HepG2 (cell line): Measurements from ENCODE around the gene DAGLB. TPM values are rescaled to one million over a fixed set of nuclear protein-coding genes. Genes with fewer than 3 reads are reported as not detected.

ENCODE experiments used
- ATAC-seq: fragments of 200-7000 bp; cut with Tn5 transposase; 3 replicates; pipeline ENCODE4 v1.9.1; 2020; ENCODE audit warnings: mild to moderate bottlenecking, moderate library complexity
- BruUV-seq: library from RNA; stranded (reverse); fragments of 400-500 nt; replicated peaks from 2 replicates; lab custom pipeline; 2021; lab: Mats Ljungman, UMichigan
- CTCF ChIA-PET: fragments of 300-600 bp; formaldehyde crosslinking; extraction: SDS; loops from one replicate; lab custom pipeline; 2021; ENCODE audit warnings: low total read pairs, inconsistent platforms, low intra/inter-chr PET ratio; lab: Yijun Ruan, JAX
- POLR2A ChIA-PET: fragments of 350-600 bp; sonication (Branson Sonifier 250); formaldehyde crosslinking; loops from one replicate; lab custom pipeline; 2020; ENCODE audit warnings: antibody characterized with exemption, inconsistent platforms; lab: Yijun Ruan, JAX
- DNase-seq: peaks from one replicate; pipeline ENCODE4 v3.0.0-alpha.2; 2015; ENCODE audit warnings: low spot score
- FAIRE-seq: peaks from 3 replicates; lab custom pipeline; 2011; peaks lifted over from hg19 to GRCh38; lab: Jason Lieb, UNC
- H2AFZ ChIP-seq: one replicate; pipeline ENCODE4 v1.6.1; 2011; ENCODE audit warnings: low read length, inconsistent platforms
- H3K27ac ChIP-seq: fragments of 300-600 bp; 3 replicates; pipeline ENCODE4 v1.8.0; 2011; ENCODE audit warnings: mixed run types, mild to moderate bottlenecking, mixed read lengths, low read length, inconsistent platforms; ENCODE audit not compliant: insufficient read depth; ENCODE audit errors: extremely low read length
- H3K27me3 ChIP-seq, 2 experiments: fragments of 200-600 bp in 1 of 2; 2 replicates in 1 of 2; 3 replicates in 1 of 2; pipeline versions ENCODE4 v1.6.0 to v1.8.0; 2011; ENCODE audit warnings: low read length in 2 of 2, mild to moderate bottlenecking in 2 of 2, moderate library complexity in 2 of 2, inconsistent platforms in 1 of 2; ENCODE audit not compliant: insufficient read depth in 2 of 2, control insufficient read depth in 1 of 2
- H3K36me3 ChIP-seq, 2 experiments: fragments of 200-600 bp in 1 of 2; replicated peaks in 1 of 2; 2 replicates in 1 of 2; 3 replicates in 1 of 2; pipeline versions ENCODE4 v1.5.1 to v1.8.0; 2011; ENCODE audit warnings: low read length in 2 of 2, inconsistent platforms in 1 of 2; ENCODE audit not compliant: insufficient read depth in 2 of 2, control insufficient read depth in 1 of 2
- H3K4me1 ChIP-seq: 2 replicates; pipeline ENCODE4 v1.5.1; 2012; ENCODE audit warnings: low read length, inconsistent platforms; ENCODE audit not compliant: insufficient read depth
- H3K4me2 ChIP-seq: 2 replicates; pipeline ENCODE4 v1.6.0; 2011; ENCODE audit warnings: low read depth, low read length, inconsistent platforms
- H3K4me3 ChIP-seq, 3 experiments: fragments of 200-600 bp in 1 of 3; sonication (generic), shearing (Covaris generic) in 1 of 3; replicated peaks in 1 of 3; 2 replicates each; pipeline ENCODE4 v1.5.1; 2011 to 2016; ENCODE audit warnings: low read length in 3 of 3, inconsistent platforms in 2 of 3, low read depth in 2 of 3, mild to moderate bottlenecking in 2 of 3, control low read depth in 1 of 3, mixed read lengths in 1 of 3; ENCODE audit not compliant: insufficient read depth in 1 of 3
- H3K79me2 ChIP-seq: one replicate; pipeline ENCODE4 v1.6.1; 2011; ENCODE audit warnings: low read length, inconsistent platforms; ENCODE audit not compliant: insufficient read depth
- H3K9ac ChIP-seq: 2 replicates; pipeline ENCODE4 v1.6.0; 2011; ENCODE audit warnings: mild to moderate bottlenecking, low read depth, low read length, inconsistent platforms; ENCODE audit not compliant: insufficient read depth
- H3K9me3 ChIP-seq: 2 replicates; pipeline ENCODE4 v1.5.1; 2012; ENCODE audit warnings: mild to moderate bottlenecking, low read length
- H4K20me1 ChIP-seq: 2 replicates; pipeline ENCODE4 v1.6.0; 2011; ENCODE audit warnings: inconsistent platforms, mild to moderate bottlenecking, low read length, moderate library complexity; ENCODE audit not compliant: insufficient read depth
- POLR2AphosphoS5 ChIP-seq: IDR thresholded peaks from 2 replicates; pipeline ENCODE4 v1.6.1; 2012; ENCODE audit warnings: low read depth, low read length
- PPARG ChIP-seq: conservative IDR thresholded peaks from 2 replicates; pipeline ENCODE4 v1.6.1; 2016; ENCODE audit warnings: missing biosample characterization, missing genetic modification reagents
- SALL2 ChIP-seq: sonication (generic); formaldehyde crosslinking; IDR thresholded peaks from 2 replicates; pipeline ENCODE4 v1.8.1; 2023; ENCODE audit warnings: mild to moderate bottlenecking, missing genetic modification reagents, inconsistent platforms
- SSRP1 ChIP-seq: IDR thresholded peaks from 2 replicates; pipeline ENCODE4 v1.6.1; 2016; ENCODE audit warnings: control low read depth
- ZNF121 ChIP-seq: sonication (generic); formaldehyde crosslinking; IDR thresholded peaks from 2 replicates; pipeline ENCODE4 v1.5.0; 2020; ENCODE audit warnings: mild to moderate bottlenecking, missing genetic modification reagents
- ZNF549 ChIP-seq: sonication (generic); formaldehyde crosslinking; IDR thresholded peaks from 2 replicates; pipeline ENCODE4 v1.5.0; 2020; ENCODE audit warnings: missing genetic modification reagents
- ZNF672 ChIP-seq: sonication (generic); formaldehyde crosslinking; IDR thresholded peaks from 2 replicates; pipeline ENCODE4 v1.8.1; 2022; ENCODE audit warnings: missing genetic modification reagents
- ZSCAN21 ChIP-seq: sonication (generic); formaldehyde crosslinking; IDR thresholded peaks from 2 replicates; pipeline ENCODE4 v1.8.0; 2022; ENCODE audit warnings: mild to moderate bottlenecking, missing genetic modification reagents, moderate library complexity, borderline replicate concordance
- WGBS: methylation state at CpG from one replicate; pipeline ENCODE4 v1.1.6; 2017; ENCODE audit warnings: low lambda C conversion rate; 5-methylcytosine and 5-hydroxymethylcytosine counted together
- in situ Hi-C: cut with HindIII; loops from 2 replicates; pipeline ENCODE4 v1.10.0; 2017; ENCODE audit warnings: low pct_unique_long_range_greater_than_20kb; ENCODE audit not compliant: extremely low pct_ligation_motif_present
- intact Hi-C: fragments of 100-400 bp; cut with micrococcal nuclease; formaldehyde crosslinking; loops from one replicate; pipeline ENCODE4 v1.10.0; 2022; ENCODE audit not compliant: unreplicated experiment
- polyA plus RNA-seq, 8 experiments: library from polyadenylated mRNA; depleted of rRNA in 3 of 8; stranded (reverse) in 7 of 8; unstranded in 1 of 8; fragments of >200 nt; fragmentation: Illumina TruSeq in 4 of 8; extraction: Trizol in 4 of 8; gene quantifications; 2 replicates each; pipeline versions ENCODE4 v1.2.1 to v1.2.3, GENCODE V29; 2011 to 2016; ENCODE audit warnings: low read depth in 4 of 8, missing spikeins in 1 of 8, mixed read lengths in 1 of 8; ENCODE audit not compliant: insufficient read depth in 1 of 8
- total RNA-seq, 5 experiments: library from RNA; depleted of rRNA; stranded (reverse); fragments of >200 nt; fragmentation: Illumina TruSeq; extraction: Trizol; gene quantifications; 2 replicates each; pipeline ENCODE4 v1.2.3, GENCODE V29; 2016; ENCODE audit warnings: low read depth in 1 of 5
- TF ChIP-seq, protein P1 (sequence below): sonication (generic); formaldehyde crosslinking; IDR thresholded peaks from 2 replicates; pipeline ENCODE4 v1.5.1; 2020; ENCODE audit warnings: mild to moderate bottlenecking, missing genetic modification reagents, moderate library complexity
- TF ChIP-seq, protein P2 (sequence below): sonication (generic); formaldehyde crosslinking; IDR thresholded peaks from 2 replicates; pipeline ENCODE4 v1.5.0; 2020; ENCODE audit warnings: missing genetic modification reagents, mild to moderate bottlenecking, borderline replicate concordance
- TF ChIP-seq, protein P3 (sequence below): fragments of 450-650 bp; IDR thresholded peaks from 2 replicates; pipeline ENCODE4 v1.6.1; 2016
- TF ChIP-seq, protein P4 (sequence below): sonication (generic); formaldehyde crosslinking; IDR thresholded peaks from 2 replicates; pipeline ENCODE4 v1.8.1; 2023; ENCODE audit warnings: mild to moderate bottlenecking, inconsistent platforms, moderate library complexity, missing genetic modification reagents, borderline replicate concordance

Gene DAGLB
- total and polyA plus RNA-seq, 2 of the 13 experiments (the other 11 are each of a cell fraction or from before 2014, with no cell fraction given), result 7.9 to 9.8 TPM

DNA sequence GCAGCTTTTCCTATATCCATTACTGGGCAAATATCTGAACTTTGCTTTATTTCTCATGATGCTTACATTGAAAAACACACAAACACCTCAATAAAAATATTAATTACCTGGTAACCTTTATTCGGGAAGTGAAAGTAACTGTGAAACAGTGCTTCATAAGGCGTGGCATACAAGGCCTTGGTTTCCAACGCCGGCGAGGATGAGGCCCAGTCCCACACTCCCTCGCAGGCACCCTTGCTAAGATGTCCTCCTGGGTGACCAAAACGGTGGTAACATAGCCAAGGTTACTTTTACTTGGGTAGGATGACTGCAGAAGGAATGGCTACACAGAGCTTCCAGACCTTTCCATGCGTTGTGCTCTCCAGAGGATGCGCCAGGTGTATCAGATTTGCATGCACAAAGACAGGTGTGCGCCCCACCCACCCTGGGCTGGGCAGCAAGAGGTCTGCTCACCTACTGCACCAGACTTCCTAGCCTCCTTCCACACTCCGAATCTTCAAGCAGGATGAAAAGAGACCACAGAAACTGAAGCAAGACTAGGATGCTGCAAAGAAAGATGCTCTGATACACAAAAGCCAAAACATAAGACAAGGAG is 13.3 kb upstream of the DAGLB start (continued):
- TF ChIP-seq, protein P1, sequence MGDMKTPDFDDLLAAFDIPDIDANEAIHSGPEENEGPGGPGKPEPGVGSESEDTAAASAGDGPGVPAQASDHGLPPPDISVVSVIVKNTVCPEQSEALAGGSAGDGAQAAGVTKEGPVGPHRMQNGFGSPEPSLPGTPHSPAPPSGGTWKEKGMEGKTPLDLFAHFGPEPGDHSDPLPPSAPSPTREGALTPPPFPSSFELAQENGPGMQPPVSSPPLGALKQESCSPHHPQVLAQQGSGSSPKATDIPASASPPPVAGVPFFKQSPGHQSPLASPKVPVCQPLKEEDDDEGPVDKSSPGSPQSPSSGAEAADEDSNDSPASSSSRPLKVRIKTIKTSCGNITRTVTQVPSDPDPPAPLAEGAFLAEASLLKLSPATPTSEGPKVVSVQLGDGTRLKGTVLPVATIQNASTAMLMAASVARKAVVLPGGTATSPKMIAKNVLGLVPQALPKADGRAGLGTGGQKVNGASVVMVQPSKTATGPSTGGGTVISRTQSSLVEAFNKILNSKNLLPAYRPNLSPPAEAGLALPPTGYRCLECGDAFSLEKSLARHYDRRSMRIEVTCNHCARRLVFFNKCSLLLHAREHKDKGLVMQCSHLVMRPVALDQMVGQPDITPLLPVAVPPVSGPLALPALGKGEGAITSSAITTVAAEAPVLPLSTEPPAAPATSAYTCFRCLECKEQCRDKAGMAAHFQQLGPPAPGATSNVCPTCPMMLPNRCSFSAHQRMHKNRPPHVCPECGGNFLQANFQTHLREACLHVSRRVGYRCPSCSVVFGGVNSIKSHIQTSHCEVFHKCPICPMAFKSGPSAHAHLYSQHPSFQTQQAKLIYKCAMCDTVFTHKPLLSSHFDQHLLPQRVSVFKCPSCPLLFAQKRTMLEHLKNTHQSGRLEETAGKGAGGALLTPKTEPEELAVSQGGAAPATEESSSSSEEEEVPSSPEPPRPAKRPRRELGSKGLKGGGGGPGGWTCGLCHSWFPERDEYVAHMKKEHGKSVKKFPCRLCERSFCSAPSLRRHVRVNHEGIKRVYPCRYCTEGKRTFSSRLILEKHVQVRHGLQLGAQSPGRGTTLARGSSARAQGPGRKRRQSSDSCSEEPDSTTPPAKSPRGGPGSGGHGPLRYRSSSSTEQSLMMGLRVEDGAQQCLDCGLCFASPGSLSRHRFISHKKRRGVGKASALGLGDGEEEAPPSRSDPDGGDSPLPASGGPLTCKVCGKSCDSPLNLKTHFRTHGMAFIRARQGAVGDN, result 0 out of 2 replicates have a peak, but pooled peaks have one; percentile 9
- TF ChIP-seq, protein P2, sequence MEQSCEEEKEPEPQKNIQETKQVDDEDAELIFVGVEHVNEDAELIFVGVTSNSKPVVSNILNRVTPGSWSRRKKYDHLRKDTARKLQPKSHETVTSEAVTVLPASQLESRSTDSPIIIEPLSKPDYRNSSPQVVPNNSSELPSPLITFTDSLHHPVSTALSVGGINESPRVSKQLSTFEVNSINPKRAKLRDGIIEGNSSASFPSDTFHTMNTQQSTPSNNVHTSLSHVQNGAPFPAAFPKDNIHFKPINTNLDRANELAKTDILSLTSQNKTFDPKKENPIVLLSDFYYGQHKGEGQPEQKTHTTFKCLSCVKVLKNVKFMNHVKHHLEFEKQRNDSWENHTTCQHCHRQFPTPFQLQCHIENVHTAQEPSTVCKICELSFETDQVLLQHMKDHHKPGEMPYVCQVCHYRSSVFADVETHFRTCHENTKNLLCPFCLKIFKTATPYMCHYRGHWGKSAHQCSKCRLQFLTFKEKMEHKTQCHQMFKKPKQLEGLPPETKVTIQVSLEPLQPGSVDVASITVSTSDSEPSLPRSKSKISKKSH (CRISPR knock-in tag), result no peak
- 0 out of 2 replicates have a peak, but pooled peaks have one; percentile 17 for TF ChIP-seq ZSCAN21 (CRISPR knock-in tag)
- no peak for TF ChIP-seq ZNF672 (CRISPR knock-in tag)
- no peak for TF ChIP-seq SSRP1

DNA sequence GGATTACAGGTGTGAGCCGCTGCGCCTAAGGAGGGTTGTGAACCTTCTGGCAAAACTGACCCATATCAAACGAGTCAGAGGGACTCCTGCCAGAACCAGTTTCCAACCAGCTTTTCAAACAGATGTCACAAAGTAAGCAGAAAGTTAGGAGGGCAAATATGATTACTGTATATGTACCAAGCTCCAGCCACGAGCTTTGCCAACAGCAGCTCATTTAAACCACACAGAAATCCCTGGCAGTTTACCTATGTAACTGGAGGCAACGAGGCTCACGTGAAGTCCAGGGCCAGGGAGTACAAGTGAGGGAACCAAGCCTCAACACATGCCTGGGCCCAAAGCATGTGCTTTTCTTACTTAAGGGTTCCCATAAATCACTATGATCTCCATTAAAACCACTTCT is 12.5 kb upstream of the DAGLB start:
- no TSS peak for BruUV-seq
- Histone ChIP-seq H3K9ac (no peak overlapping the region), H3K27ac (no peak overlapping the region), H3K27me3 (no peaks in the 10 kb centered on the region), H3K79me2 (no peaks in the 10 kb centered on the region), H2AFZ (no peak overlapping the region), H3K4me2 (no peak overlapping the region), H3K4me3 (no peak overlapping the region), H3K9me3 (no peaks in the 10 kb centered on the region), H3K4me1 (no peaks in the 10 kb centered on the region), H4K20me1 (peaks cover 7% of the 10 kb centered on the region), H3K36me3 (peaks cover 9 to 25% of the 10 kb centered on the region in 2 experiments)
- POLR2A ChIA-PET, result interaction anchor here (1.0 kb wide), 1 partner anchor 12 kb away, joined by 4 read pairs; the partner anchor contains the start of gene DAGLB
- intact Hi-C loops, result no loop called here
- ATAC-seq, result no peak; the same call in 1 of the 3 replicates
- in situ Hi-C loops, result no loop called here
- CTCF ChIA-PET, result no interaction called here
- no peak for FAIRE-seq
- 85% methylated on average over 6 of the region's 6 CpGs for WGBS
- no peak for DNase-seq
- TF ChIP-seq SALL2 (CRISPR knock-in tag) (no peak), POLR2AphosphoS5 (0 out of 2 replicates have a peak, but pooled peaks have one; percentile 25), PPARG (CRISPR knock-in tag) (no peak), ZNF549 (CRISPR knock-in tag) (no peak), ZNF121 (CRISPR knock-in tag) (no peak)
- TF ChIP-seq, protein P3, sequence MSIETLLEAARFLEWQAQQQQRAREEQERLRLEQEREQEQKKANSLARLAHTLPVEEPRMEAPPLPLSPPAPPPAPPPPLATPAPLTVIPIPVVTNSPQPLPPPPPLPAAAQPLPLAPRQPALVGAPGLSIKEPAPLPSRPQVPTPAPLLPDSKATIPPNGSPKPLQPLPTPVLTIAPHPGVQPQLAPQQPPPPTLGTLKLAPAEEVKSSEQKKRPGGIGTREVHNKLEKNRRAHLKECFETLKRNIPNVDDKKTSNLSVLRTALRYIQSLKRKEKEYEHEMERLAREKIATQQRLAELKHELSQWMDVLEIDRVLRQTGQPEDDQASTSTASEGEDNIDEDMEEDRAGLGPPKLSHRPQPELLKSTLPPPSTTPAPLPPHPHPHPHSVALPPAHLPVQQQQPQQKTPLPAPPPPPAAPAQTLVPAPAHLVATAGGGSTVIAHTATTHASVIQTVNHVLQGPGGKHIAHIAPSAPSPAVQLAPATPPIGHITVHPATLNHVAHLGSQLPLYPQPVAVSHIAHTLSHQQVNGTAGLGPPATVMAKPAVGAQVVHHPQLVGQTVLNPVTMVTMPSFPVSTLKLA, result 0 out of 2 replicates have a peak, but pooled peaks have one; percentile 37
- TF ChIP-seq, protein P4, sequence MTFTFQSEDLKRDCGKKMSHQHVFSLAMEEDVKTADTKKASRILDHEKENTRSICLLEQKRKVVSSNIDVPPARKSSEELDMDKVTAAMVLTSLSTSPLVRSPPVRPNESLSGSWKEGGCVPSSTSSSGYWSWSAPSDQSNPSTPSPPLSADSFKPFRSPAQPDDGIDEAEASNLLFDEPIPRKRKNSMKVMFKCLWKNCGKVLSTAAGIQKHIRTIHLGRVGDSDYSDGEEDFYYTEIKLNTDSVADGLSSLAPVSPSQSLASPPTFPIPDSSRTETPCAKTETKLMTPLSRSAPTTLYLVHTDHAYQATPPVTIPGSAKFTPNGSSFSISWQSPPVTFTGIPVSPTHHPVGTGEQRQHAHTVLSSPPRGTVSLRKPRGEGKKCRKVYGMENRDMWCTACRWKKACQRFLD (CRISPR knock-in tag), result no peak
